Renal cortex interstitium (tissue), 11 donors: Measurements from ENCODE around the gene POT1. TPM values are rescaled to one million over a fixed set of nuclear protein-coding genes. Genes with fewer than 3 reads are reported as not detected.

ENCODE experiments used
- DNase-seq, 11 donors: peaks; one replicate each; pipeline ENCODE4 v3.0.0-alpha.2; 2013; ENCODE audit warnings: low read depth in 9 of 11, low spot score in 4 of 11; ENCODE audit errors: extremely low read depth in 1 of 11
- polyA plus RNA-seq, 3 donors: library from polyadenylated mRNA; unstranded; fragments of 120-200 nt; gene quantifications; one replicate each; pipeline ENCODE4 v1.2.1, GENCODE V29; 2013; ENCODE audit not compliant: insufficient read length in 3 of 3

The POT1 gene
- polyA plus RNA-seq, 3 donors = 33.2 to 50.8 (median 39.8) TPM

DNA sequence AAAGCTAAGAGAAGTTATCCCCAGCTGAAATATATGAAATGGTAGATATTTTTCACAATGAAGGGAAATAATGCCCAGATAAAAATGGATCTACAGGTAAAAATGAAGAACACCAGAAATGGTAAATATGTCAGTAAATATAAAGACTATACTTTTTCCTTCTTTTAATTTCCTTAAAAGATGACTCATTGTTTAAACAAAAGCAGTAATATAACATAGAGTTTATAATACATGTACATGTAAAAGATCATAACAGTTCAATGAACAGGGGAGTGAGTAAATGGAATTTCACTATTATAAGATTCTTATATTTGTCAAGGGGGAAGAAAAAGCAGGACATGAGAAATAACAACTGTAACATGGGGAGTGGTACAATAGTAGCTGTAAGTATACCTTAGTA is 7.4 kb downstream of the POT1 start:
- DNase-seq = no peak

DNA sequence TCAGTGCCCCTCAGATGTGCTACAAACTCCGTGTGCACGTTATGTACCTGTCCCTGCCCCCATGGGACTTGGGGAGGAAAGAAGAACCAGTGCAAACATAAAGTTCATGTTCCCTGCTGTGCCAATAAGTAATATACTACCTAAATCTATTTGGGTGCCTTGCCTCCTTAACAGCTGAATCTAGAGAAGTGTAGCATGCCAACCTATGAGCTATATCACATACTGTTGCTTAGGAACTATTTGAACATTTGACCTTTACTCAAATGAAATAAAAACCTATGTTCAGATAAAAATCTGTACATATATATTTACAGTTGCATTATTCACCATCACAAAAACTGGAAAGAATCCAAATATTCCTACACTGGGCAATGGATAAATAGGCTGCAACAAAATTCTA is 9.8 kb downstream of the POT1 start:
- no peak for DNase-seq

- no peak for DNase-seq
Measured at GRCh38 chr7:124918662-124919061, 11.0 kb downstream of the POT1 start.

DNA sequence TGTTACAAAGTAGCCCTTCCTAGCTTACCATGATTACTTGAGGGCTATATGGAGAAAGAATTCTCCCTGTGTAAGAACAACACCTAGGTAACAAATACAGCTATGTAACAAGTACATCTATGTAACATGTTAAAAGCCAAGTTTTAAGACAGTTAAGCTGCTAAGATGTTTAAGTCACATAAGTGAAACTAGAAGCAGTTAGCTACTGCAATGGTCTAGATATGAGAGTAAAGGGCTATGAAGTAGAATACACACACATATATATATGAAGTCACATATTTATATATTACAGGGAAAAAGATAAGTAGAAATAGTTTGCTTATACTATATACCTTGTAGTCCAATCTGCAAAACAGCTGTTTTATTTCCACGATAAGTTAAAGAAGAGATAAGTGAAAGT is 14.4 kb downstream of the POT1 start:
- DNase-seq = no peak

DNA sequence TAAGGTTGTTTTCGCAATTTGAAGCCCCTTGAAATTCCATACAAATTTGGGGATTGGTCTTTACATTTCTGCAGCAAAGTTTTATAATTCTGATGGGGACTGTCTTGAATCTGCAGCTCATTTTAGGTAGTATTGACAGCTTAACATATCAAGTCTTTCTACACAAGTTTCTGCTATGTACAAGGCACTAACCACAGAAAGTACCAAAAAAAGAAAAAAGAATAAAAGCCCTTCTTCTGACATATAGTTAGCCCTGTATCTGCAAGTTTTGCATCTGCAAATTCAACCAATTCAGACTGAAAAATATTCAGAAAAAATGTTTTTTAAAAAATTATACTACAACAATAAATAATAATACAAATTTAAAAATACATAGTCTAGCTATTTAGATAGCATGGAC is 15.3 kb downstream of the POT1 start:
- no peak for DNase-seq

- DNase-seq = no peak
Measured at GRCh38 chr7:124912972-124913371, 16.7 kb downstream of the POT1 start.

DNA sequence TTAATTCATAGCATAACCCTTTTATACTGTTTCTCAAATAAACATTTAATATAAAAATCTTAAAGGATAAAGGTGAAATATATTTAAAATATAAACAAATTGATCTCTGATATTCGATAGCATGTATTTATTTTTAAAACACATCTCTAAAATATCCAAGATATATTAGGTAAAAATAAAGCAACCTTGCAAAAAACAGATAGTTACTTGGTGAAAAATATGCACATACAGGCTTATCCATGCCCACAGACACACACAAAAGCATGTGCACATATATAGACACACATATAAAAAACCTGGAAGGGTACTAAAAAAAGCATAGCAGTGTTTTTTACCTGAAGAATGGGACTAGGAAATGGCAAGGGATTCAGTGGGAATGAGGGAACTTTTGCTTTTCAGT is 19.8 kb downstream of the POT1 start:
- no peak for DNase-seq

DNA sequence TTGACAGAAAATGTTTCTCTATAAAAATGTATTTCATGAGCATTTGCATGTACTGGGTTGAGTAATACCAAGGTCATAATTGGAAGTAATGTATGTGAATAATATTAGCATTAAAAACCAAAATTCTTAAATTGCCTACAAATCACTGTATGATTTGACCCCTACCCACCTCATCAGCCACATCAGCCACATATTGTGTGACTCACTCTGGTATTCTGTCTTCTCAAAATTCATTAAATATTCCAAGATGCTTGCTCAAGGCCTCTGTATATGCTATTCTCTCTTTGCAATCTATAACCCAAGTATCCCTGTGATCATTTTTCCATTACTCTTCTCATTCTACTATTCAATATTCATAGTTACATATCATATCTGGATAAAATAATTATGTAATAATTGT is 21.4 kb downstream of the POT1 start:
- no peak for DNase-seq

GRCh38 chr7:124907490-124907889 is 22.1 kb downstream of the POT1 start:
- DNase-seq = no peak

GRCh38 chr7:124898531-124898930 is 31.1 kb downstream of the POT1 start:
- no peak for DNase-seq

DNA sequence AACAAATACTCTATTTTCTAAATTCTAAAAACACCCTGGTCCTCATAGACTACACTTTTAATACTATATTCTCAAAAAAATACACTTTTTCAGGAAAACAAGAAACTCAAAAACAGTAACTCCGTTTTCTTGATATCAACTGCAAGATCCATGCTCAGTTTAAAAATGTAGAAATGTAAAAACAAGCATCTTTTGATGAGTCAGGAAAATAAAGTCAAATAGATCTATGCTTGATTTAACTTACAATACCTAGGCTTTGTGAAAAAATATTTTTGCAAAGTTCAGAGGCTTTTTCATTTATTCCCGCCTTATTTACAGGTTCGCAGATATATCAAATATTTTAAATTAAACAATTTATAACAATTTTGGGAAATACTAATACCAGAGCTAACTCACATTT is 33.6 kb downstream of the POT1 start:
- no peak for DNase-seq

DNA sequence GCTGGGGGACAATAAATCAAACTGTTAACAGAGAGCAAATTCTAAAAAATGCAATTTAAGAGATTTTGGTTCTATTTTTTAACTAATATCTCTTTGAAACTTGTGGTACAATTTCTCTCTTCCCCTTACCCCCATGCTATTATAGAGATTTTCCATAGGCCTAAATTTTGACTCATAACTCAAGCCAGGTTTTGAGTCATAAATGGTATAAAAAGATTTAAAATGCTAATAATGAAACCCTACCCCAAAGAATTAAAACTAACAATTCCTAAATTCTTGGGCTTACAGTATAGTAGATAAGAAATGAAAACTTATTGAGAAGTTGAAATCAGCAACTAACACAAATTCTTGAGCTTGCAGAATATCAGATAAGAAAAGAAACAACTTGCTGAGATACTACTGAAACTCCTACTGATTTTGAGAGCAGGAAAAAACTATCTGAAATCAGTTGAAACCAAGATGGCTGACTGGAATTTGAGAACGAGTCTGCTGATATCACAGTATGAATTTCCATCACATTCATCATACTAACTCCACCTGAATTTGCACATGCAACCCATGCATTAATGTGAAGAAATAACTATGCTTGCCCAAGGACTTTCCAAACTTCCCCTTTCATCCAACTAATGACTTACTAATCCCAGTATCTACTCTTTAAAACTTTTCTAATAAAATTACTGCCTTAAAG is 36.3 kb downstream of the POT1 start:
- no peak for DNase-seq

DNA sequence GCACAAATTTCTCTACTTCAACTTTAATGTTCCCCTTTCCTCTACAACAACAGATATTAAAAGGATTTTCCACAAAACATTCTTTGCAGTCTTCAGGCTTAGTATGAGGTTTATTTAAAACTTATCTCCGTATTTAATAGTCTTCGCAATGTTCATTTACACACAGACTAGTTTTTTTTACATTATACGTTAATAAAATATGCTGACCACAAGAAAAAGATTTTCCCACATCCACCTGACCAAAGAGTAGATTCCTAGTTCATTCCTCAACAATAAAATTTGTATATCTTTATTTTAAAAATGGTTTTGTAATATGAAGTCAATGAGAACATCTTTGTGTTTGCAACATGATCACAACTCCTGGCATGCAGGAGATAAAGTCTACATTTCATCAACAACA is 42.4 kb downstream of the POT1 start:
- DNase-seq = no peak

GRCh38 chr7:124881981-124882380 is 47.6 kb downstream of the POT1 start:
- no peak for DNase-seq

- no peak for DNase-seq
Measured at GRCh38 chr7:124879771-124880170, 49.9 kb downstream of the POT1 start.

- DNase-seq = no peak
Measured at GRCh38 chr7:124879103-124879502, 50.5 kb downstream of the POT1 start.

- no peak for DNase-seq
Measured at GRCh38 chr7:124874644-124875163, 54.9 kb downstream of the POT1 start.

DNA sequence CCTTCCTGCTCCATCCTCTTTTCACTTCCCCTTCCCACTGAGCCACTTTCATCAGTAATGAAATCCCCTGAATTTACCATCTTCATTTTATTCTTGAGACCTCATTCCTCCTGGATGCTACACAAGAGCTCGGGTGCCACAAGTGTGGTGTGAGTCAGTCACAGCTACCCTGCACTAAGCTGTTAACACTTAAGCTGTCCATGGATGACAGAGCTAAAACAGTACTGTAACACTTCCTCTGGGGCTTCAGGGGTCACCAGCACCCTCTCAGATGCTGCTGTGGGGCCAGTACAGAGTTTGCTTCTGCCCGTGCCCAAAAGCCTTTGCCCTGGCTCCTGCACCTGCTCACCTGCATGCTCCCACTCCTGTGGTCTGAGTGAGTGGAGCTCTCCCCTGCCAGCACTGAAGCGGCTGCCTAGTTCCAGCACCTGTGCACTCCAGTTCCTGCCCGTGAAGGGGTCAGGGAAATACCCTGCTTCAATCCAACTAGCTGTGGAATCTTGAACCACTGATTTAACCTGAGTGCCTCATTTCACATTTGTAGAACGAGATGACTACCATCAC is 71.9 kb downstream of the POT1 start:
- no peak for DNase-seq

DNA sequence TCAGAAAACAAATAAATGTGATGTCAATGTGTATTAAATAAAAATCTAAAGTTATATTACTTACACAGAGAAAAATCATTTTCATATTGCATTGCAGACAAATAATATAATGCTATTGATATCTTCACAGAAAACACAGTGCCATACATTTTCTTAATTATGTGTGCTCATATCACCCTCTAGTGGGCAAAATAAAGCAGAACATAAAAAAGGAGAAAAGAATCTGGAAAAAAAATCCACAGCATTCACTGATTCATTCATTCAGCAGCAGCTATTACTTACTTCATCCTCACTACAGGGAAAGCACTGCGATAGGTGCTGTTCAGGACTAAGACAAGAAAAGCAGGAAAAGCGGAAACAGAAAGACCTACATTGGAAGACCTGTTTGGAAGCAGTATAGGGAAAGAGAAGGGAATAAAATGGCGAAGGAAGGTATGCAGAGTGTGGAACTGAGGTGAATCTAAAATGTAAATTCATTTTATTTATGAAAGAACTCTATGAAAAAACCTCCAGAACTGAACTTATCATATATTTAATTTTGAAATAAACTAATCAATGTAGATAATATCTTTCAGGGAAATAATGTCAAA is 73.2 kb downstream of the POT1 start:
- peak in 10 of 11 donors; percentile 1 to 27 (median 7) for DNase-seq

- no peak for DNase-seq
Measured at GRCh38 chr7:124843336-124843735, 86.3 kb downstream of the POT1 start.

GRCh38 chr7:124840435-124840834 is 89.2 kb downstream of the POT1 start:
- DNase-seq = no peak
